ENCODE results near the gene SPTLC1.

DNA sequence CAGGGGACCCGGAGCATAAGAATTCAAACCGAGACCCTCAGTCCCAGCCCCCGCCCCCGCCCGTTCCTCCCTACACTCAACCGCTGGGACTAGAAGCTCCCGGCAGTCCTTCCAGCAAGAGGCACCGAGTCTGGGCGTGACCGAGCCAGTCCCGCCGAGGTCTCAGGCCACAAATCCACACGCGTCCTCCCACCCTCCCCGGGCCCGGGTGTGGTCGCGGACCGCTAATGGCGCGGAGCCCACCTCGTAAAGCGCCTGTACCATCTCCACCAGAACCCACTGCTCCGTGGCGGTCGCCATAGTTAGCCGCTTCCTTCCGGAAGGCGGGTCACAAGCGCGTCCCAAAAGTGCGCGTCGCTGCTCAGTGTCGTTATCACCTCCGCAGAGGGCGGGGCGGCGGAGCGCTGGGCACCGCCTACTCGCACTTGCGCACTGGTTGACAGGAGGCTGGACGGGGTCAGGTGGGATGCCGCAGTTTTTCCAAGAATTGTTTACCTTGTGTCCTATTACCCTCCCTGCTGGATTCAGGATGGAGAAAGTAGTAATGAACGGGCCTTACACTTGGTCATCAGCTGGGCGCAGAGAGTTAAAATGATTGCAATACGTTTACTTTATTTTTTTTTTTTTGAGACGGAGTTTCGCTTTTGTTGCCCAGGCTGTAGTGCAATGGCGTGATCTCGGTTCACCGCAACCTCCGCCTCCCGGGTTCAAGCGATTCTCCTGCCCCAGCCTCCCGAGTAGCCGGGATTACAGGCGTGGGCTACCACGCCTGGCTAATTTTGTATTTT lies at the start of gene SPTLC1:
- TF ChIP-seq SIN3A (IDR thresholded peaks at IDR 0.05; ENCODE audit: borderline replicate concordance, insufficient read depth, low read depth, low read length), result no peak
- TF ChIP-seq, protein P1, sequence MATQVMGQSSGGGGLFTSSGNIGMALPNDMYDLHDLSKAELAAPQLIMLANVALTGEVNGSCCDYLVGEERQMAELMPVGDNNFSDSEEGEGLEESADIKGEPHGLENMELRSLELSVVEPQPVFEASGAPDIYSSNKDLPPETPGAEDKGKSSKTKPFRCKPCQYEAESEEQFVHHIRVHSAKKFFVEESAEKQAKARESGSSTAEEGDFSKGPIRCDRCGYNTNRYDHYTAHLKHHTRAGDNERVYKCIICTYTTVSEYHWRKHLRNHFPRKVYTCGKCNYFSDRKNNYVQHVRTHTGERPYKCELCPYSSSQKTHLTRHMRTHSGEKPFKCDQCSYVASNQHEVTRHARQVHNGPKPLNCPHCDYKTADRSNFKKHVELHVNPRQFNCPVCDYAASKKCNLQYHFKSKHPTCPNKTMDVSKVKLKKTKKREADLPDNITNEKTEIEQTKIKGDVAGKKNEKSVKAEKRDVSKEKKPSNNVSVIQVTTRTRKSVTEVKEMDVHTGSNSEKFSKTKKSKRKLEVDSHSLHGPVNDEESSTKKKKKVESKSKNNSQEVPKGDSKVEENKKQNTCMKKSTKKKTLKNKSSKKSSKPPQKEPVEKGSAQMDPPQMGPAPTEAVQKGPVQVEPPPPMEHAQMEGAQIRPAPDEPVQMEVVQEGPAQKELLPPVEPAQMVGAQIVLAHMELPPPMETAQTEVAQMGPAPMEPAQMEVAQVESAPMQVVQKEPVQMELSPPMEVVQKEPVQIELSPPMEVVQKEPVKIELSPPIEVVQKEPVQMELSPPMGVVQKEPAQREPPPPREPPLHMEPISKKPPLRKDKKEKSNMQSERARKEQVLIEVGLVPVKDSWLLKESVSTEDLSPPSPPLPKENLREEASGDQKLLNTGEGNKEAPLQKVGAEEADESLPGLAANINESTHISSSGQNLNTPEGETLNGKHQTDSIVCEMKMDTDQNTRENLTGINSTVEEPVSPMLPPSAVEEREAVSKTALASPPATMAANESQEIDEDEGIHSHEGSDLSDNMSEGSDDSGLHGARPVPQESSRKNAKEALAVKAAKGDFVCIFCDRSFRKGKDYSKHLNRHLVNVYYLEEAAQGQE (IDR thresholded peaks at IDR 0.05; ENCODE audit: insufficient read depth in 1 of 2, low read depth in 2 of 2, low read length in 1 of 2), result no peak
- TF ChIP-seq, protein P2, sequence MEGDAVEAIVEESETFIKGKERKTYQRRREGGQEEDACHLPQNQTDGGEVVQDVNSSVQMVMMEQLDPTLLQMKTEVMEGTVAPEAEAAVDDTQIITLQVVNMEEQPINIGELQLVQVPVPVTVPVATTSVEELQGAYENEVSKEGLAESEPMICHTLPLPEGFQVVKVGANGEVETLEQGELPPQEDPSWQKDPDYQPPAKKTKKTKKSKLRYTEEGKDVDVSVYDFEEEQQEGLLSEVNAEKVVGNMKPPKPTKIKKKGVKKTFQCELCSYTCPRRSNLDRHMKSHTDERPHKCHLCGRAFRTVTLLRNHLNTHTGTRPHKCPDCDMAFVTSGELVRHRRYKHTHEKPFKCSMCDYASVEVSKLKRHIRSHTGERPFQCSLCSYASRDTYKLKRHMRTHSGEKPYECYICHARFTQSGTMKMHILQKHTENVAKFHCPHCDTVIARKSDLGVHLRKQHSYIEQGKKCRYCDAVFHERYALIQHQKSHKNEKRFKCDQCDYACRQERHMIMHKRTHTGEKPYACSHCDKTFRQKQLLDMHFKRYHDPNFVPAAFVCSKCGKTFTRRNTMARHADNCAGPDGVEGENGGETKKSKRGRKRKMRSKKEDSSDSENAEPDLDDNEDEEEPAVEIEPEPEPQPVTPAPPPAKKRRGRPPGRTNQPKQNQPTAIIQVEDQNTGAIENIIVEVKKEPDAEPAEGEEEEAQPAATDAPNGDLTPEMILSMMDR (IDR thresholded peaks at IDR 0.05), result no peak
- no peak for TF ChIP-seq TCF7L2 (IDR thresholded peaks at IDR 0.05; ENCODE audit: low read depth, low read length)

All from Panc1 (cell line).